Dedifferentiated amniotic fluid mesenchymal stem cell (primary cell): ENCODE results near the gene SLC2A4RG.

Experiments
- DNase-seq: peaks from one replicate; pipeline ENCODE4 v3.0.0-alpha.2; 2016; ENCODE audit errors: extremely low spot score

The SLC2A4RG gene

GRCh38 chr20:63699466-63700198, 39.9 kb upstream of the SLC2A4RG start:
- DNase-seq: no peak

- no peak for DNase-seq
These were observed 39.2 kb upstream of the SLC2A4RG start for GRCh38 chr20:63700199-63701050.

GRCh38 chr20:63701051-63701328, 38.6 kb upstream of the SLC2A4RG start:
- DNase-seq: no peak

- DNase-seq: no peak
These were observed 38.1 kb upstream of the SLC2A4RG start for GRCh38 chr20:63701329-63702035.

- no peak for DNase-seq
These were observed 37.4 kb upstream of the SLC2A4RG start for GRCh38 chr20:63702036-63702665.

- no peak for DNase-seq
These were observed 36.7 kb upstream of the SLC2A4RG start for GRCh38 chr20:63702751-63703470.

GRCh38 chr20:63703471-63703975, 36.1 kb upstream of the SLC2A4RG start:
- no peak for DNase-seq

GRCh38 chr20:63703976-63704748, 35.4 kb upstream of the SLC2A4RG start:
- no peak for DNase-seq

GRCh38 chr20:63704749-63705117, 34.8 kb upstream of the SLC2A4RG start:
- no peak for DNase-seq

- no peak for DNase-seq
These were observed 34.1 kb upstream of the SLC2A4RG start for GRCh38 chr20:63705232-63706026.

GRCh38 chr20:63706027-63706695, 33.4 kb upstream of the SLC2A4RG start:
- DNase-seq: no peak

- peak; percentile 29 for DNase-seq
These were observed 32.6 kb upstream of the SLC2A4RG start for GRCh38 chr20:63706852-63707557.

- DNase-seq: peak; percentile 51
These were observed 31.8 kb upstream of the SLC2A4RG start, which contains the start of the genes ARFRP1 and ZGPAT for GRCh38 chr20:63707558-63708300. Gene ARFRP1, minus strand, starts transcription at chr20:63707976. Its CDS starts 885 bp downstream, at chr20:63707091. Gene ZGPAT, plus strand, starts transcription at chr20:63708039. Its CDS starts 542 bp downstream, at chr20:63708581.

GRCh38 chr20:63708301-63709148, 31.1 kb upstream of the SLC2A4RG start:
- DNase-seq: no peak

GRCh38 chr20:63709149-63709527, 30.4 kb upstream of the SLC2A4RG start:
- DNase-seq: no peak

- no peak for DNase-seq
These were observed 28.4 kb upstream of the SLC2A4RG start for GRCh38 chr20:63711085-63711645.
